Kidney epithelial cell (primary cell): ENCODE measurements around the gene NMUR1. TPM values are rescaled to one million over a fixed set of nuclear protein-coding genes. Genes with fewer than 3 reads are reported as not detected.

Experiments
- DNase-seq: peaks from one replicate; pipeline ENCODE4 v3.0.0-alpha.2; 2010; ENCODE audit warnings: low read depth
- H3K27me3 ChIP-seq: 2 replicates; pipeline ENCODE4 v1.6.0; 2011; ENCODE audit warnings: low read length; ENCODE audit not compliant: control insufficient read depth, insufficient read depth
- H3K36me3 ChIP-seq: 2 replicates; pipeline ENCODE4 v1.5.1; 2011; ENCODE audit warnings: low read length; ENCODE audit not compliant: control insufficient read depth, insufficient read depth
- H3K4me3 ChIP-seq: 2 replicates; pipeline ENCODE4 v1.5.1; 2011; ENCODE audit warnings: low read depth, mild to moderate bottlenecking, control low read depth, low read length
- CTCF ChIP-seq: IDR thresholded peaks from 2 replicates; pipeline ENCODE4 v1.5.1; 2011; ENCODE audit warnings: mild to moderate bottlenecking, moderate library complexity, low read length, control low read depth, inconsistent platforms; ENCODE audit not compliant: insufficient read depth, poor library complexity, severe bottlenecking
- total RNA-seq: library from RNA; depleted of rRNA; stranded (reverse); fragments of >200 nt; gene quantifications from 2 replicates; pipeline ENCODE4 v1.2.3, GENCODE V29; 2015

NMUR1 gene
- total RNA-seq, 1 donor from 2014 or later: not detected

- TF ChIP-seq CTCF: no peak
- no peak for DNase-seq
These were observed 17.3 kb upstream of the NMUR1 start for GRCh38 chr2:231547315-231548110.

GRCh38 chr2:231546014-231546715 lies 15.9 kb upstream of the NMUR1 start:
- H3K27me3 ChIP-seq: peaks cover 4% of the 10 kb centered on the region
- DNase-seq: no peak
- H3K4me3 ChIP-seq: no peak overlapping the region
- no peaks in the 10 kb centered on the region for H3K36me3 ChIP-seq
- TF ChIP-seq CTCF: no peak

More at GRCh38 chr2:231547315-231548110, 17.3 kb upstream of the NMUR1 start:
- H3K4me3 ChIP-seq: no peak overlapping the region
- peaks cover 2% of the 10 kb centered on the region for H3K27me3 ChIP-seq
- no peaks in the 10 kb centered on the region for H3K36me3 ChIP-seq

- no peak for TF ChIP-seq CTCF
- no peak overlapping the region for H3K4me3 ChIP-seq
- H3K36me3 ChIP-seq: no peaks in the 10 kb centered on the region
- H3K27me3 ChIP-seq: peaks cover 4% of the 10 kb centered on the region
- peak; percentile 28 for DNase-seq
These were observed 15.1 kb upstream of the NMUR1 start for GRCh38 chr2:231545105-231545902.

GRCh38 chr2:231542136-231542535 lies 11.9 kb upstream of the NMUR1 start:
- DNase-seq: no peak
- no peak for TF ChIP-seq CTCF
- Histone ChIP-seq H3K27me3 (peaks cover 2% of the 10 kb centered on the region), H3K36me3 (no peaks in the 10 kb centered on the region), H3K4me3 (no peak overlapping the region)

GRCh38 chr2:231541645-231542044 lies 11.4 kb upstream of the NMUR1 start:
- Histone ChIP-seq H3K27me3 (peaks cover 2% of the 10 kb centered on the region), H3K36me3 (no peaks in the 10 kb centered on the region), H3K4me3 (no peak overlapping the region)
- TF ChIP-seq CTCF: no peak
- no peak for DNase-seq
